Measurements from ENCODE around the gene ATP5ME. TPM values are rescaled to one million over a fixed set of nuclear protein-coding genes. Genes with fewer than 3 reads are reported as not detected.

ATP5ME gene
- total RNA-seq, 1 experiment from 2014 or later: 425 TPM

- no CpG with 5 or more reads among the region's 19 CpGs for WGBS (ENCODE audit: extremely low coverage, insufficient read length, low lambda C conversion rate)
- Histone ChIP-seq H4K91ac (ENCODE audit: insufficient read length, low read depth, low read length) (no peak overlapping the region), H2BK15ac (ENCODE audit: low read depth, low read length) (no peak overlapping the region), H3K56ac (ENCODE audit: insufficient read length, low read depth, low read length) (no peak overlapping the region), H3K23me2 (ENCODE audit: insufficient read length, low read depth, low read length, poor library complexity, severe bottlenecking) (peaks cover 5% of the 10 kb centered on the region), H3K4me2 (ENCODE audit: insufficient read depth, insufficient read length, low read length) (no peak overlapping the region), H2BK5ac (ENCODE audit: insufficient read length, low read length) (no peak overlapping the region), H4K20me1 (ENCODE audit: control insufficient read depth, insufficient read depth, insufficient read length) (no peaks in the 10 kb centered on the region), H3K79me1 (ENCODE audit: insufficient read depth, low read depth, low read length, poor library complexity, severe bottlenecking) (no peaks in the 10 kb centered on the region), H4K8ac (replicated peaks; ENCODE audit: insufficient read length, low read depth, low read length) (no peak overlapping the region), H2AK5ac (ENCODE audit: insufficient read length, low read length) (no peak overlapping the region), H4K5ac (ENCODE audit: insufficient read length, low read depth, low read length) (no peak overlapping the region), H3K18ac (ENCODE audit: insufficient read length, low read depth, low read length) (no peak overlapping the region), H2BK120ac (ENCODE audit: low read depth, low read length, poor library complexity, severe bottlenecking) (no peak overlapping the region), H3K23ac (ENCODE audit: insufficient read length, low read depth, low read length) (no peak overlapping the region), H2BK12ac (ENCODE audit: insufficient read length, low read depth, low read length) (no peak overlapping the region), H3K4me1 (ENCODE audit: insufficient read depth, low read length) (no peaks in the 10 kb centered on the region), H3K14ac (ENCODE audit: insufficient read depth, low read length) (no peak overlapping the region; the same call in 1 of the 2 replicates), H2AFZ (ENCODE audit: low read length) (no peak overlapping the region), H3K9ac (ENCODE audit: extremely low read depth, insufficient read length, low read length) (no peak overlapping the region), H3K27me3 (ENCODE audit: insufficient read depth, low read length) (no peaks in the 10 kb centered on the region), H3K79me2 (ENCODE audit: insufficient read depth, low read length) (no peaks in the 10 kb centered on the region), H3K27ac (ENCODE audit: insufficient read length, low read depth, low read length) (no peak overlapping the region), H3K9me3 (ENCODE audit: control insufficient read depth, low read depth, low read length) (no peaks in the 10 kb centered on the region), H3K4ac (ENCODE audit: low read depth, low read length) (no peak overlapping the region), H2BK20ac (ENCODE audit: low read depth, low read length, poor library complexity, severe bottlenecking) (no peak overlapping the region), H3T11ph (ENCODE audit: low read length) (no peak overlapping the region)
- Mint-ChIP-seq H3K4me1 (peaks cover 6 to 26% of the 10 kb centered on the region in 2 experiments), H3K27me3 (ENCODE audit: low read depth) (peaks cover 8% of the 10 kb centered on the region), H3K4me3 (peak overlapping the region in 1 of 2 experiments; percentile 20; a peak in 1 of 5 replicates), H3K36me3 (ENCODE audit: insufficient read depth in 1 of 3, low read depth in 3 of 3) (peaks cover 0 to 3% (median 0%) of the 10 kb centered on the region in 3 experiments; a peak in 2 of 7 replicates), H3K27ac (no peak overlapping the region), H3K9me3 (no peaks in the 10 kb centered on the region; a peak in 1 of 5 replicates)
- TF ChIP-seq CTCF (conservative IDR thresholded peaks at IDR 0.05): peak; percentile 97
- peak; percentile 89 for DNase-seq
These were observed 10.0 kb upstream of the ATP5ME start for GRCh38 chr4:683982-684622.

Data from H9 (cell line).